Aorta (tissue), 5 donors: ENCODE results near the gene ELP4. TPM values are rescaled to one million over a fixed set of nuclear protein-coding genes. Genes with fewer than 3 reads are reported as not detected.

ENCODE experiments used
- ATAC-seq: fragments of 200-7000 bp; cut with Tn5 transposase; one replicate; pipeline ENCODE4 v1.9.1; 2022; ENCODE audit warnings: moderate library complexity; ENCODE audit not compliant: low FRiP score
- DNase-seq, 2 donors: peaks; one replicate each; pipeline ENCODE4 v3.0.0-alpha.2; 2020
- H3K27ac ChIP-seq, 2 donors: one replicate each; pipeline ENCODE4 v1.5.1; 2013; ENCODE audit warnings: low read length in 2 of 2, mild to moderate bottlenecking in 2 of 2, moderate library complexity in 2 of 2, control low read depth in 1 of 2, inconsistent platforms in 1 of 2, low read depth in 1 of 2
- H3K27me3 ChIP-seq, 2 donors: one replicate each; pipeline ENCODE4 v1.6.1; 2013; ENCODE audit warnings: control low read depth in 1 of 2, low read length in 1 of 2, mild to moderate bottlenecking in 1 of 2, moderate library complexity in 1 of 2; ENCODE audit not compliant: insufficient read depth in 2 of 2, control insufficient read depth in 1 of 2
- H3K36me3 ChIP-seq, 2 donors: one replicate each; pipeline ENCODE4 v1.6.1; 2013; ENCODE audit warnings: control low read depth in 1 of 2, low read length in 1 of 2, mild to moderate bottlenecking in 1 of 2; ENCODE audit not compliant: insufficient read depth in 2 of 2, control insufficient read depth in 1 of 2
- H3K4me1 ChIP-seq, 2 donors: one replicate each; pipeline ENCODE4 v1.6.1; 2013; ENCODE audit warnings: low read length in 2 of 2, control low read depth in 1 of 2, mild to moderate bottlenecking in 1 of 2, moderate library complexity in 1 of 2; ENCODE audit not compliant: insufficient read depth in 2 of 2, control insufficient read depth in 1 of 2
- H3K4me3 ChIP-seq, 2 donors: one replicate each; pipeline ENCODE4 v1.5.1; 2013; ENCODE audit warnings: low read length in 2 of 2, control low read depth in 1 of 2, mild to moderate bottlenecking in 1 of 2
- H3K9me3 ChIP-seq: one replicate; pipeline ENCODE4 v1.6.1; 2013; ENCODE audit warnings: mild to moderate bottlenecking, low read length; ENCODE audit not compliant: control insufficient read depth
- WGBS, 2 donors: extraction: QIAGEN DNeasy Blood & Tissue Kit; methylation state at CpG; one replicate each; pipeline ENCODE4 v1.1.7; 2013; 5-methylcytosine and 5-hydroxymethylcytosine counted together
- intact Hi-C, 2 donors: fragments of 100-400 bp; cut with DNase I; formaldehyde crosslinking; loops; one replicate each; pipeline versions ENCODE4 v1.14.2 to v1.15.0; 2022
- polyA plus RNA-seq, 2 donors: library from polyadenylated mRNA; stranded (reverse); fragments of 200-250 nt; gene quantifications; one replicate each; pipeline ENCODE4 v1.2.3, GENCODE V29; 2013
- total RNA-seq, 2 donors: library from RNA; stranded (reverse); fragmentation: NEBNext Ultra II Directional; extraction: Animal tissue kit (Norgen Biotek cat#: 25700); gene quantifications; one replicate each; pipeline ENCODE4 v1.2.1, GENCODE V29; 2021
- donor health status: healthy with polysubstance abuse.
- donor health status: Bipolar disorder and iron deficiency.
- donor health status: DM: no; HTN: no; CAD: no.
- donor health status: DM: no; HTN: no; CAD: no.
- donor health status: DM: yes; HTN: yes; CAD: no.

The ELP4 gene
- total and polyA plus RNA-seq, 4 donors, result 6.8 to 17.9 (median 11.4) TPM

DNA sequence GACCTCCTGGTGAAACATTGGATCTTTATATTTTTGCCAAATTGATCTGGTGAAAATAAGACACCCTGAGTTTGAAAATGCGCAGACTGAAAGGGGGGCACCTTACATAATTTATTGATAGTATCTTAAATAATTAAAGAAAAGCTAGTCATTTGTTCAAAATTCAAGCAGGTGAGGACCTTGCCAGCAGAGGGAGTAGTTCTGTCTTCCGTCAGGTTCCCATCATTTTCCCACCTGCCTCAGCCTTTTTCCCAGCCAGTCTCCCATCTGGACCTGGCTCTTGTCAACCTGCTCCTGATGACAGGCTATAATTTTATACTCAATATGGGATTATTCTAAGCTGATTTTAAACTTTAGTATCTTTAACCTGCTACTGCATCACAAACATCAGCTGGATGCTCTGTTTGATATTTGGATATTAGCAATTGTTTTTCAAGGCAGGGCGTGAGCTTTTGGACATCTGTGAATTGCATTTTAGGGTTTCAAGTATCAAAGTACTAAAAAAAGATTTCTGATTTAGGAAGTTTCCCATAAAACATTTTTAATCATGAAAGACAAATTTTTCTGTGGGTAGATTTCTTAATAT lies 132.0 kb downstream of the ELP4 start:
- Histone ChIP-seq H3K9me3 (no peaks in the 10 kb centered on the region), H3K27ac (no peak overlapping the region), H3K36me3 (no peaks in the 10 kb centered on the region), H3K27me3 (no peaks in the 10 kb centered on the region), H3K4me1 (peaks cover 2 to 3% of the 10 kb centered on the region in 2 donors), H3K4me3 (no peak overlapping the region)
- DNase-seq (no peak), ATAC-seq (no peak)
- WGBS, 2 donors, result 96% methylated on average over 3 of the region's 3 CpGs
- intact Hi-C loops, result no loop called here

DNA sequence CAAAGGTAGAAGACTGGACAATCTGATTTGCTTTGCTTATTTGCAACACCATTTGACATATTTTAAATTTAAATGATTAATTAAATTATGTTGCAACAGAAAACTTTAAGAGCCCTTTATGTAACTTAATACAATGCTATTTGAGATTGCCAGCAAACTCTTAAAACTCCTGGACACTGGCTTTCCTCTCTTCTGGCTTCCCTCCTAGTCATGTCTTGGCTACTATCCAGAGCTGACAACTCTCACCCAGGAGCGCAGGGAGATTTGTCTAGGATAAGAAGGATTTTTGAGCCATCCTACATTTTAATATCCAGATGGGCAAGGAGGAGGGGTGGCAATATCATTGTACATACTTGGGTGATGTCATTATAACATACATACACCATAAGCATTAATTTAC lies 134.3 kb downstream of the ELP4 start:
- ATAC-seq (no peak), DNase-seq (no peak)
- Histone ChIP-seq H3K9me3 (no peaks in the 10 kb centered on the region), H3K4me3 (no peak overlapping the region), H3K36me3 (no peaks in the 10 kb centered on the region), H3K27me3 (no peaks in the 10 kb centered on the region), H3K4me1 (peaks cover 2 to 3% of the 10 kb centered on the region in 2 donors), H3K27ac (no peak overlapping the region)
- WGBS, 2 donors, result 38 to 53% methylated on average over 1 of the region's 1 CpG
- intact Hi-C loops, result no loop called here

DNA sequence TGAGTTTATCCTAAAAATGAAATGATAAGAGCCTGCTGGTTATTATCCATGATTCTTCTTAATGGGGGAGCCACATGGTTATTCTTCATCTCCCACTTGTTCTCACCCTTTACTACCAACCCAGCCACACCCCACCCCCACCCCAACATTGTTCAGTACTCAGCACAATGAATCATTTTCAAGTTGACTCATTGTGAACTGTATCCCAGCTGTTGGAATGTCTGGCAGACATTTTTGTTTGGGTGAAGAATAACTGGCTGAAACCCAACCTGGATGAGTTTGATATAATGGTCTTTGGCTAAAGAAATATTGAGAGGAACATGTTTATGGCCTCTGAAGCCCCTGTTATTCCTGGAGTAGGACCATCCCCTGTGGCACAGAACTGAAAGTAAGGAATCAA lies 136.2 kb downstream of the ELP4 start:
- DNase-seq (no peak), ATAC-seq (no peak)
- H3K4me3 ChIP-seq, result no peak overlapping the region
- no peaks in the 10 kb centered on the region for H3K9me3 ChIP-seq
- intact Hi-C loops, result no loop called here
- H3K36me3 ChIP-seq, result no peaks in the 10 kb centered on the region
- no peak overlapping the region for H3K27ac ChIP-seq
- no peaks in the 10 kb centered on the region for H3K27me3 ChIP-seq
- peaks cover 2 to 3% of the 10 kb centered on the region in 2 donors for H3K4me1 ChIP-seq

DNA sequence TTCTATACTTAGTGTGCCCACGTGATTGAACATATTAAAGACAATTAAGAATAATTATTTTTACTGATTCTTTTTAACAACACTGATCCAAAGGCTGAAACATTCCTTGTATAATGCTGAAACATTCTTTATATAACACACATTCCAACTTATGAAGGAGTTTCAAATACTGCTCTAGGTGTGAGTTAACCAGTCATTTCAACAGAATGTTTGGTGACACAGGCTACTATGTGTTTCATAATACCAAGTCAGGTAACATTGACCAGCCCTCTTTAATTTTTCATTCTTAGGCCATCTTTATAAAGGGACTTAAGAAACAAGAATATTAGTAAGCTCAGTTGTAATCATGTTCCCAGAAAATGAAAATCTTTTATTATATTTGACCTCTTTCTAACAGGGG lies 136.6 kb downstream of the ELP4 start:
- H3K4me1 ChIP-seq, result peaks cover 2 to 3% of the 10 kb centered on the region in 2 donors
- ATAC-seq (no peak), DNase-seq (no peak)
- H3K36me3 ChIP-seq, result peaks cover 0 to 3% of the 10 kb centered on the region in 2 donors
- 7% methylated on average over 1 of the region's 1 CpG for WGBS, 2 donors
- H3K27ac ChIP-seq, result no peak overlapping the region
- no peaks in the 10 kb centered on the region for H3K27me3 ChIP-seq
- no peaks in the 10 kb centered on the region for H3K9me3 ChIP-seq
- no peak overlapping the region for H3K4me3 ChIP-seq
- intact Hi-C loops, result no loop called here

DNA sequence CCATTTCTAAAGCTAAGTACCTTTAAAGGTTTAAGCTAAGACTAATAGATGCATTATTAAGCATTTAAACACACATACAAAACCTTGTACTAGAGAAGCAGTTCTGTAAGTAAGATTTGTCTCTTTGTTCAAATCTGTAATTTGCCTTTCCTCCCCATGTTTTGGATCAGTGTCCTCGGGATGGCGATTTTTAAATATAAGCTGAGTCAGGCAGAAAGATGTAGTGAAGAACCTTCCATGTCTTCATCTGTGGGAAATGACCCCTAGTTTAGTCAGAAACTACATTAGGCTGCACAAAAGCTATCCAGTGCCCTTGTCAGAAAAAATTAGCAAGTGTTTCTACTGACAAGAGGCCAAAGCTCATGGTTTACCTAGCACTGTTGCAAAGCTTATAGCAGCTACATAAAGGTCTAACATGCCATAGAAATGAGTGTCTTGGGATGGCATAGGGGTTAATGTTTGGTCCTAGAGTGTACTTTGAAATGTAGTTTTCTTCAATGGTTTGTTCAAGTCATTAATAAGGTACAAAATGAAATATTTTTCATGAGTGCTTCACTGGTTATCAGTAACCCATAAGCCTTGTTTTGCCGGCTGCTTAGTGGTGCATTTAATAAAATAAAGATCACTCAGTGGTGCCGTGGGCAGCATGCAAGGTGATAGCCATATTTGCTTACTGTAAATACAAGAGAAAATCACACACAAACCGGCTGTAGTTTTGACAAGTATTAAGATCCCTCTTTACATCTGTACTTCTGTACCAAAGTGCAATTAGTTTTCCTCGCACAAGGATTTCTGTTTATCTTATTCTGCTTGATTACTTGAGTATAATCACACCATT lies 139.8 kb downstream of the ELP4 start:
- no peak overlapping the region for H3K27ac ChIP-seq
- H3K4me1 ChIP-seq, result peaks cover 2 to 3% of the 10 kb centered on the region in 2 donors
- H3K4me3 ChIP-seq, result no peak overlapping the region
- intact Hi-C loops, result no loop called here
- 92% methylated on average over 6 of the region's 6 CpGs for WGBS, 2 donors
- DNase-seq (no peak), ATAC-seq (no peak)
- no peaks in the 10 kb centered on the region for H3K27me3 ChIP-seq
- no peaks in the 10 kb centered on the region for H3K9me3 ChIP-seq
- peaks cover 0 to 4% of the 10 kb centered on the region in 2 donors for H3K36me3 ChIP-seq

- no peaks in the 10 kb centered on the region for H3K27me3 ChIP-seq
- H3K4me3 ChIP-seq, result no peak overlapping the region
- DNase-seq, result no peak
- no peak overlapping the region for H3K27ac ChIP-seq
- H3K4me1 ChIP-seq, result peaks cover 0 to 4% of the 10 kb centered on the region in 2 donors
- no peak for ATAC-seq
- peaks cover 0 to 4% of the 10 kb centered on the region in 2 donors for H3K36me3 ChIP-seq
- H3K9me3 ChIP-seq, result no peaks in the 10 kb centered on the region
- intact Hi-C loops, result no loop called here
Measured at GRCh38 chr11:31651208-31651607, 141.6 kb downstream of the ELP4 start.

GRCh38 chr11:31651822-31652221 lies 142.3 kb downstream of the ELP4 start:
- H3K4me3 ChIP-seq, result no peak overlapping the region
- H3K36me3 ChIP-seq, result peaks cover 0 to 4% of the 10 kb centered on the region in 2 donors
- ATAC-seq (no peak), DNase-seq (no peak)
- intact Hi-C loops, result no loop called here
- no peaks in the 10 kb centered on the region for H3K9me3 ChIP-seq
- no peak overlapping the region for H3K27ac ChIP-seq
- 97 to 100% methylated on average over 2 of the region's 2 CpGs for WGBS, 2 donors
- no peaks in the 10 kb centered on the region for H3K27me3 ChIP-seq
- peaks cover 0 to 4% of the 10 kb centered on the region in 2 donors for H3K4me1 ChIP-seq

- H3K4me3 ChIP-seq, result no peak overlapping the region
- peaks cover 0 to 4% of the 10 kb centered on the region in 2 donors for H3K36me3 ChIP-seq
- intact Hi-C loops, result no loop called here
- WGBS, 2 donors, result 91 to 93% methylated on average over 1 of the region's 1 CpG
- ATAC-seq (no peak), DNase-seq (no peak)
- no peaks in the 10 kb centered on the region for H3K27me3 ChIP-seq
- H3K9me3 ChIP-seq, result no peaks in the 10 kb centered on the region
- H3K27ac ChIP-seq, result no peak overlapping the region
- peaks cover 0 to 4% of the 10 kb centered on the region in 2 donors for H3K4me1 ChIP-seq
Measured at GRCh38 chr11:31652528-31652927, 143.0 kb downstream of the ELP4 start.

GRCh38 chr11:31655483-31655882 lies 145.9 kb downstream of the ELP4 start:
- WGBS, 2 donors, result 76 to 81% methylated on average over 3 of the region's 3 CpGs
- Histone ChIP-seq H3K4me3 (no peak overlapping the region), H3K4me1 (peaks cover 0 to 4% of the 10 kb centered on the region in 2 donors), H3K36me3 (peaks cover 0 to 4% of the 10 kb centered on the region in 2 donors), H3K27me3 (no peaks in the 10 kb centered on the region), H3K9me3 (no peaks in the 10 kb centered on the region), H3K27ac (no peak overlapping the region)
- intact Hi-C loops, result no loop called here
- DNase-seq (no peak), ATAC-seq (no peak)
